OCI-LY1 (cell line): ENCODE data around the gene CD22.

Experiments used
- H2AFZ ChIP-seq: fragments of 200-600 bp; sonication (generic), shearing (Covaris generic); 2 replicates; pipeline ENCODE4 v1.6.0; 2014; ENCODE audit warnings: antibody characterized with exemption, mild to moderate bottlenecking, low read length
- H3F3A ChIP-seq: fragments of 200-600 bp; sonication (generic), shearing (Covaris generic); 2 replicates; pipeline ENCODE4 v1.6.0; 2014; ENCODE audit warnings: mild to moderate bottlenecking, antibody characterized with exemption, low read length, moderate library complexity; ENCODE audit not compliant: insufficient read depth
- H3K27ac ChIP-seq: fragments of 200-600 bp; sonication (generic); 2 replicates; pipeline ENCODE4 v1.5.1; 2014; ENCODE audit warnings: low read length, mixed run types, mild to moderate bottlenecking, low read depth; ENCODE audit not compliant: poor library complexity, severe bottlenecking
- H3K27me3 ChIP-seq: fragments of 200-600 bp; sonication (generic); 2 replicates; pipeline ENCODE4 v1.6.0; 2014; ENCODE audit warnings: antibody characterized with exemption, mild to moderate bottlenecking, low read length, moderate library complexity; ENCODE audit not compliant: insufficient read depth
- H3K36me3 ChIP-seq: fragments of 200-600 bp; sonication (generic); 2 replicates; pipeline ENCODE4 v1.6.1; 2014; ENCODE audit warnings: mild to moderate bottlenecking, antibody characterized with exemption, low read length, moderate library complexity, mixed read lengths; ENCODE audit not compliant: insufficient read depth
- H3K4me1 ChIP-seq: fragments of 200-600 bp; sonication (generic); 2 replicates; pipeline ENCODE4 v1.5.1; 2014; ENCODE audit warnings: mild to moderate bottlenecking, low read length, moderate library complexity; ENCODE audit not compliant: insufficient read depth, severe bottlenecking
- H3K4me2 ChIP-seq: fragments of 200-600 bp; sonication (generic), shearing (Covaris generic); 2 replicates; pipeline ENCODE4 v1.6.1; 2014; ENCODE audit warnings: low read length
- H3K4me3 ChIP-seq: fragments of 200-600 bp; sonication (generic); 2 replicates; pipeline ENCODE4 v1.5.1; 2014; ENCODE audit warnings: low read length, low read depth, mild to moderate bottlenecking, mixed read lengths; ENCODE audit not compliant: poor library complexity, severe bottlenecking
- H3K79me2 ChIP-seq: fragments of 200-600 bp; shearing (Covaris generic); 2 replicates; pipeline ENCODE4 v1.6.1; 2016; ENCODE audit warnings: mixed run types, low read length, mixed read lengths; ENCODE audit not compliant: insufficient read depth
- H3K9ac ChIP-seq: fragments of 200-600 bp; sonication (generic), shearing (Covaris generic); 2 replicates; pipeline ENCODE4 v1.6.1; 2014; ENCODE audit warnings: mild to moderate bottlenecking, low read length, mixed read lengths
- H3K9me2 ChIP-seq: fragments of 200-600 bp; sonication (generic), shearing (Covaris generic); 2 replicates; pipeline ENCODE4 v1.6.1; 2014; ENCODE audit warnings: low read depth, mild to moderate bottlenecking, low read length, mixed read lengths
- H3K9me3 ChIP-seq: fragments of 200-600 bp; shearing (Covaris generic); 2 replicates; pipeline ENCODE4 v1.6.1; 2014; ENCODE audit warnings: low read length, mixed read lengths
- H4K20me1 ChIP-seq: fragments of 200-600 bp; sonication (generic), shearing (Covaris generic); 2 replicates; pipeline ENCODE4 v1.6.0; 2016; ENCODE audit warnings: mild to moderate bottlenecking, low read length; ENCODE audit not compliant: insufficient read depth
- EZH2 ChIP-seq: fragments of 200-600 bp; sonication (generic), shearing (Covaris generic); IDR thresholded peaks from 2 replicates; pipeline ENCODE4 v1.8.0; 2017; ENCODE audit warnings: borderline replicate concordance, mixed run types, mild to moderate bottlenecking, antibody characterized with exemption, low read length, moderate library complexity, mixed read lengths
- TF ChIP-seq, protein P1 (sequence below): fragments of 200-600 bp; sonication (generic), shearing (Covaris generic); IDR thresholded peaks from 2 replicates; pipeline ENCODE4 v1.5.1; 2017; ENCODE audit warnings: mild to moderate bottlenecking, antibody characterized with exemption, low read length, moderate library complexity, mixed read lengths

The CD22 gene

DNA sequence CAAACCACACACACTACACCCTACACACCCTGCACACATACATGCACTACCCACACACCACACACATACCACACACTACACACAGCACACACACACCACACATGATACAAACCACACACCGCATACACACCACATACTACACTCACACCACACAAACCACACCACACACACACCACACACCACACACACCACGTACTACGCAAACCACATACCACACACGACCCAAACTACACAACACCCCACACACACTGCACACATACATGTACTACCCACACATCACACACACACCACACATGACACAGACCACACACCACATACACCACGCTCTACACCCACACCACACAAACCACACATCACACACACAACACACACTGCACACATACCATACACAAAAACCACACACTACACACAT lies 30.4 kb upstream of the CD22 start:
- H3K9me2 ChIP-seq: no peaks in the 10 kb centered on the region
- H3K27ac ChIP-seq: no peak overlapping the region
- no peak overlapping the region for H3K9ac ChIP-seq
- H3K79me2 ChIP-seq: no peaks in the 10 kb centered on the region
- H3K9me3 ChIP-seq: no peaks in the 10 kb centered on the region
- H3K4me3 ChIP-seq: no peak overlapping the region
- H4K20me1 ChIP-seq: no peaks in the 10 kb centered on the region
- H3K4me2 ChIP-seq: no peak overlapping the region
- TF ChIP-seq EZH2: no peak
- TF ChIP-seq, protein P1, sequence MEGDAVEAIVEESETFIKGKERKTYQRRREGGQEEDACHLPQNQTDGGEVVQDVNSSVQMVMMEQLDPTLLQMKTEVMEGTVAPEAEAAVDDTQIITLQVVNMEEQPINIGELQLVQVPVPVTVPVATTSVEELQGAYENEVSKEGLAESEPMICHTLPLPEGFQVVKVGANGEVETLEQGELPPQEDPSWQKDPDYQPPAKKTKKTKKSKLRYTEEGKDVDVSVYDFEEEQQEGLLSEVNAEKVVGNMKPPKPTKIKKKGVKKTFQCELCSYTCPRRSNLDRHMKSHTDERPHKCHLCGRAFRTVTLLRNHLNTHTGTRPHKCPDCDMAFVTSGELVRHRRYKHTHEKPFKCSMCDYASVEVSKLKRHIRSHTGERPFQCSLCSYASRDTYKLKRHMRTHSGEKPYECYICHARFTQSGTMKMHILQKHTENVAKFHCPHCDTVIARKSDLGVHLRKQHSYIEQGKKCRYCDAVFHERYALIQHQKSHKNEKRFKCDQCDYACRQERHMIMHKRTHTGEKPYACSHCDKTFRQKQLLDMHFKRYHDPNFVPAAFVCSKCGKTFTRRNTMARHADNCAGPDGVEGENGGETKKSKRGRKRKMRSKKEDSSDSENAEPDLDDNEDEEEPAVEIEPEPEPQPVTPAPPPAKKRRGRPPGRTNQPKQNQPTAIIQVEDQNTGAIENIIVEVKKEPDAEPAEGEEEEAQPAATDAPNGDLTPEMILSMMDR: no peak
- H3K27me3 ChIP-seq: no peaks in the 10 kb centered on the region
- H3F3A ChIP-seq: peaks cover 3% of the 10 kb centered on the region; the same call in 1 of the 2 replicates
- H3K4me1 ChIP-seq: peaks cover 19% of the 10 kb centered on the region
- no peak overlapping the region for H2AFZ ChIP-seq
- H3K36me3 ChIP-seq: no peaks in the 10 kb centered on the region

DNA sequence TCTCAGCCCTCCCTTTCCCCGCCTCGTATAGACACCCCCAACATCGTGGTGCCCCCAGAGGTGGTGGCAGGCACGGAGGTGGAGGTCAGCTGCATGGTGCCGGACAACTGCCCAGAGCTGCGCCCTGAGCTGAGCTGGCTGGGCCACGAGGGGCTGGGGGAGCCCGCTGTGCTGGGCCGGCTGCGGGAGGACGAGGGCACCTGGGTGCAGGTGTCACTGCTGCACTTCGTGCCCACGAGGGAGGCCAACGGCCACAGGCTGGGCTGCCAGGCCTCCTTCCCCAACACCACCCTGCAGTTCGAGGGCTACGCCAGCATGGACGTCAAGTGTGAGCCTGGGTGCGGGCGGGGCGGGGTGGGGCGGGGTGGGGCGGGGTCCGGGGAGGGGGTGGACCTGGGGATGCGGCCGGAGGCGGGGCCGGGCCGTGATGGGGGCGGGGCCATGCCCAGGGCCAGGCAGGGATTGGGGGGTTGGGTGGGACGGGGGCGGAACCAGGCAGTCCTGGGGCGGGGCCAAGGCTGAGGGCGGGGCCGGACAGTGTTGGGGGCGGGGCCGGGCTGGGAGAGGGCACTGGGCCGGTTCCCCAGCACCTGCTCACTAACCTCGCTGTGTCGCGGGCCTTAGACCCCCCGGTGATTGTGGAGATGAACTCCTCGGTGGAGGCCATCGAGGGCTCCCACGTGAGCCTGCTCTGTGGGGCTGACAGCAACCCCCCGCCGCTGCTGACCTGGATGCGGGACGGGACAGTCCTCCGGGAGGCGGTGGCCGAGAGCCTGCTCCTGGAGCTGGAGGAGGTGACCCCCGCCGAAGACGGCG lies 29.3 kb upstream of the CD22 start:
- H3K4me2 ChIP-seq: no peak overlapping the region
- no peak overlapping the region for H2AFZ ChIP-seq
- H3K36me3 ChIP-seq: no peaks in the 10 kb centered on the region
- no peak overlapping the region for H3K9ac ChIP-seq
- H3K4me3 ChIP-seq: no peak overlapping the region
- H3K9me2 ChIP-seq: no peaks in the 10 kb centered on the region
- H4K20me1 ChIP-seq: no peaks in the 10 kb centered on the region
- no peaks in the 10 kb centered on the region for H3K9me3 ChIP-seq
- no peaks in the 10 kb centered on the region for H3K27me3 ChIP-seq
- H3K79me2 ChIP-seq: no peaks in the 10 kb centered on the region
- no peak overlapping the region for H3K27ac ChIP-seq
- peaks cover 3% of the 10 kb centered on the region; the same call in 1 of the 2 replicates for H3F3A ChIP-seq
- peaks cover 19% of the 10 kb centered on the region for H3K4me1 ChIP-seq
- TF ChIP-seq EZH2: no peak
- TF ChIP-seq, protein P1: no peak

DNA sequence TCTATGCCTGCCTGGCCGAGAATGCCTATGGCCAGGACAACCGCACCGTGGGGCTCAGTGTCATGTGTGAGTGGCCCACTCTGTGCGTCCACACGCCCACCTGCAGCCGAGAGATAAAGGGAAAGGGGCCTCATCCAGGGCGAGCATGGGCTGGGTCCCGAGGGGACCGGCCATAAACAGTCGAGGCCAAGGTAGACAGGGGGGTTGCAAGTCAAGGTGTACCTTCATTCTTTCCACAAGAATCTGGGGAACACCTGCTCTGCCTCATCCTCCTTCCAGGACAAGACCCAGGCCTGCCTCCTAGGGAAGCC lies 28.7 kb upstream of the CD22 start:
- H3K4me1 ChIP-seq: peaks cover 19% of the 10 kb centered on the region

More for the DNA sequence above, 28.7 kb upstream of the CD22 start:
- Histone ChIP-seq H3K9ac (no peak overlapping the region), H3K4me2 (no peak overlapping the region), H3K36me3 (no peaks in the 10 kb centered on the region), H3K79me2 (no peaks in the 10 kb centered on the region), H3K9me3 (no peaks in the 10 kb centered on the region), H2AFZ (no peak overlapping the region), H4K20me1 (no peaks in the 10 kb centered on the region), H3F3A (peaks cover 3% of the 10 kb centered on the region; the same call in 1 of the 2 replicates), H3K4me3 (no peak overlapping the region), H3K27me3 (no peaks in the 10 kb centered on the region), H3K9me2 (no peaks in the 10 kb centered on the region), H3K27ac (no peak overlapping the region)
- no peak for TF ChIP-seq EZH2
- TF ChIP-seq, protein P1: no peak
